ENCODE data around the gene MYCBP2. TPM values are rescaled to one million over a fixed set of nuclear protein-coding genes. Genes with fewer than 3 reads are reported as not detected.

Gene MYCBP2
- total RNA-seq, 4 donors from 2014 or later = 115 to 165 (median 131) TPM

DNA sequence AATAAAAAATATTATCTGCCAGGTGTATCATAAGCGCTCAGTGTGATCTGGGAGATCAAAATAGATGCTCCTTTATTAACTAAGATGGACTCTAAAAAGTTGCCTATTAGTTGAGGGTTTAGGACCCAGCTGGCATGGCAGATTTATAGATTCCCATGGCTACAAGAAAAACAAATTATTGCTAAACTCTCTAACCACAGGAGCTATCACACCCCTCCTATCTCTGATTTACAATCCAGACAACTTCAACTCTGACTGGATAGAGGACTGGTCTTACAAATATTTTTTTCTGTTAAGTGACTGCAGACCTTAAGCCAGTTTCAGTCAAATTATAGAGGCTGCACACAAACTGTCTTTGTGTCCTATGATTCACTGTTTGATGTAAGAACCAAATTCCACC is 45.4 kb upstream of the MYCBP2 start:
- TF ChIP-seq, protein P1, sequence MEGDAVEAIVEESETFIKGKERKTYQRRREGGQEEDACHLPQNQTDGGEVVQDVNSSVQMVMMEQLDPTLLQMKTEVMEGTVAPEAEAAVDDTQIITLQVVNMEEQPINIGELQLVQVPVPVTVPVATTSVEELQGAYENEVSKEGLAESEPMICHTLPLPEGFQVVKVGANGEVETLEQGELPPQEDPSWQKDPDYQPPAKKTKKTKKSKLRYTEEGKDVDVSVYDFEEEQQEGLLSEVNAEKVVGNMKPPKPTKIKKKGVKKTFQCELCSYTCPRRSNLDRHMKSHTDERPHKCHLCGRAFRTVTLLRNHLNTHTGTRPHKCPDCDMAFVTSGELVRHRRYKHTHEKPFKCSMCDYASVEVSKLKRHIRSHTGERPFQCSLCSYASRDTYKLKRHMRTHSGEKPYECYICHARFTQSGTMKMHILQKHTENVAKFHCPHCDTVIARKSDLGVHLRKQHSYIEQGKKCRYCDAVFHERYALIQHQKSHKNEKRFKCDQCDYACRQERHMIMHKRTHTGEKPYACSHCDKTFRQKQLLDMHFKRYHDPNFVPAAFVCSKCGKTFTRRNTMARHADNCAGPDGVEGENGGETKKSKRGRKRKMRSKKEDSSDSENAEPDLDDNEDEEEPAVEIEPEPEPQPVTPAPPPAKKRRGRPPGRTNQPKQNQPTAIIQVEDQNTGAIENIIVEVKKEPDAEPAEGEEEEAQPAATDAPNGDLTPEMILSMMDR (IDR thresholded peaks at IDR 0.05) = no peak
- no peak for TF ChIP-seq POLR2A (IDR thresholded peaks at IDR 0.05)
- no peak for DNase-seq
- whole genome bisulfite sequencing, 2 donors = 91 to 97% methylated on average over 1 of the region's 1 CpG
- Histone ChIP-seq H3K4me1 (no peaks in the 10 kb centered on the region), H3K9me3 (no peaks in the 10 kb centered on the region), H3K36me3 (no peaks in the 10 kb centered on the region), H3K27me3 (no peaks in the 10 kb centered on the region), H3K27ac (no peak overlapping the region), H3K4me3 (replicated peaks in 1 of 3) (no peak overlapping the region)
- intact Hi-C loops (cut with DNase I) = no loop called here

DNA sequence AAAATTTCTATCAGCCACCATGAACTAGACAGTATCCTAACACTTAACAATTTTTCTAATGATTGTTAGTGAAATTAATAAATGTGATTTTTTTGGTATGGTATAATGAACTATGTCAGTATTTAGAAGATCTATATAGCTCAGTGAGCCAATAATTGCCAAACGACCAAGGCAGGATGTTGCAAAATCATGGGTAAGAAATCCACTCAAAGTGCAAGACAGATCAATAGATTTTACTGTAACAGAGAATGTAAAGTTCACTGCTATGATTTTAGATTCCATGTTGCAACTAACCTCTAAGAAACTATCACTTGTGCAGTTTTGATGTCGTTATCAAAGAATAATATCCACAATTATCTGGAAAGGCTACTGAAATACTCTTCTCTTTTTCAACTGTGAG is 44.0 kb upstream of the MYCBP2 start:
- Histone ChIP-seq H3K4me1 (no peaks in the 10 kb centered on the region), H3K27me3 (no peaks in the 10 kb centered on the region), H3K4me3 (replicated peaks in 1 of 3) (no peak overlapping the region), H3K9me3 (no peaks in the 10 kb centered on the region), H3K27ac (no peak overlapping the region), H3K36me3 (no peaks in the 10 kb centered on the region)
- 76 to 87% methylated on average over 2 of the region's 2 CpGs for WGBS, 2 donors
- TF ChIP-seq POLR2A (IDR thresholded peaks at IDR 0.05) = no peak
- TF ChIP-seq, protein P1 (IDR thresholded peaks at IDR 0.05) = no peak
- intact Hi-C loops (cut with DNase I) = no loop called here
- DNase-seq = no peak

DNA sequence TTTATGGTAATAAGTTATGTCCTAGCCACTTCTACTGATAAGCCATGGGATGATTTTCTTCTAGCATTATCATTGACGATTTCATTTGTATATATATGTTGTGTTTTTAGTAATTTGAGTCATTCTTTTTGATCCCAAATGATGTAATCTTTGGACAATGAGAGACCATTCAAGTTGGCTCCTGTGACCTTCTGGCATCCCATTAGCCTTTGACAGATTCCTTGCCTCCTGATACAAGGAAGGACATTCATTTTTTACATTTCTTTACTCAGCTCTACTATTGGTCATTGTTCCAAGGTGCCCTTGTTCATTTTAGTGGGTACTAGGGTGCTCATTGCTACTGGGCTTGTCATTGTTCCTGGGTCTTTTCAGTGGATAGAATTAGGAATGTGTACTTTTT is 35.3 kb upstream of the MYCBP2 start:
- Histone ChIP-seq H3K4me3 (replicated peaks in 1 of 3) (no peak overlapping the region), H3K4me1 (no peaks in the 10 kb centered on the region), H3K27me3 (no peaks in the 10 kb centered on the region), H3K36me3 (no peaks in the 10 kb centered on the region), H3K27ac (no peak overlapping the region), H3K9me3 (no peaks in the 10 kb centered on the region)
- TF ChIP-seq, protein P1 (IDR thresholded peaks at IDR 0.05) = no peak
- no peak for TF ChIP-seq POLR2A (IDR thresholded peaks at IDR 0.05)
- DNase-seq = no peak
- WGBS, 2 donors = 65 to 67% methylated on average over 1 of the region's 1 CpG
- intact Hi-C loops (cut with DNase I) = no loop called here

DNA sequence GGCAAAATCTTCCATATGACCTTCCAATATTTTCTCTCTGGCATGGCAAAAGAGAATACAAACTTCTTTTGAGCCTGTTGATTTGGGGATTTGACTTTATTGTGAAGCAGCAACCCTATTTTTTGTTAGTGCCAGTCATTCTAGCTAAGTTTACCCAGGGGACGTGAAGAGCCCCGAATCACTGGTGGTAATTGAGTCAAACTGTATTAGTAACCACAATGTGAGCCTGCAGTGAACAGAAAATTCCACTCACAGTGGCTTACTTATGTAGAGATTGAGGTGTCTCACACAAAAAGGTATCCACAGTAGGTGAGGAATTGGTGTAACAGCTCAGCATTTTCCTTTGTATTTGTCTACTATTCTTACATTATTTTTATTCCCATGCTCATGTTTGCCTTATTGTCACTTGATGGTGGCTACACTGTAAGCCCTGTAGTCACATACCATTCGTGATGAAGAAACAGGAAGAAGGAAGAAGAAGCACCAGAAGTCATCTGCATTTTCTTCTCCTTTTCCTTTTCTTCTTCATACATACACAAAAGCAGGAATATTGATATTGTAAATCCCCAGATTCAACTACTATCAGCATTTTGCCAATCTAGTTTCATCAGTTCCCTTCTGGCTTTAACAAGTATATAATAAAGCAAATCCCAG is 33.3 kb upstream of the MYCBP2 start:
- no peaks in the 10 kb centered on the region for H3K4me1 ChIP-seq
- no peak for DNase-seq
- no peaks in the 10 kb centered on the region for H3K27me3 ChIP-seq
- 77 to 78% methylated on average over 3 of the region's 3 CpGs for WGBS, 2 donors
- no peaks in the 10 kb centered on the region for H3K9me3 ChIP-seq
- H3K36me3 ChIP-seq = no peaks in the 10 kb centered on the region
- no peak overlapping the region for H3K4me3 ChIP-seq (replicated peaks in 1 of 3)
- intact Hi-C loops (cut with DNase I) = no loop called here
- H3K27ac ChIP-seq = no peak overlapping the region
- TF ChIP-seq, protein P1 (IDR thresholded peaks at IDR 0.05) = no peak
- no peak for TF ChIP-seq POLR2A (IDR thresholded peaks at IDR 0.05)

DNA sequence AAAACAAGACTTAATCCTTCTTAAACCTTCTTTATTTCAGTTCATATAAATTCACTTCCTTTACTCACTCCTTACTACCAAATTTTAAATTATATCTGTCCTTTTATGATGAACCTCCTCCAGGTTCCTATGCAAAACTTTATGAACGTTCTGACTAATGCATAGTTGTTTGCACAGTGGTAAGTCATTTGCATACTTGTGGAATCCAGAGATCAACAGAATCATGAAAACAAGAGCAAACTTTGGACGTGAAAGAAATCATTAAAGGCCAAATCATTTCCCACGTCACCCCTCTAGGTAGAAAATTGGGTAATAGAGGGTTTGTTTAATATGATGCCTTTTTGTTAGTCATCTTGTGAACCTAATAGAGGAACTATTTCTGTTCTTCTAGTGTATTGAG is 32.3 kb upstream of the MYCBP2 start:
- intact Hi-C loops (cut with DNase I) = no loop called here
- WGBS, 2 donors = 75 to 84% methylated on average over 3 of the region's 3 CpGs
- no peaks in the 10 kb centered on the region for H3K4me1 ChIP-seq
- no peaks in the 10 kb centered on the region for H3K27me3 ChIP-seq
- H3K27ac ChIP-seq = no peak overlapping the region
- no peak overlapping the region for H3K4me3 ChIP-seq (replicated peaks in 1 of 3)
- DNase-seq = no peak
- H3K36me3 ChIP-seq = no peaks in the 10 kb centered on the region
- no peaks in the 10 kb centered on the region for H3K9me3 ChIP-seq
- TF ChIP-seq POLR2A (IDR thresholded peaks at IDR 0.05) = no peak
- TF ChIP-seq, protein P1 (IDR thresholded peaks at IDR 0.05) = no peak
